HG02970 (cell line): Measurements from ENCODE around the gene SLC25A18.
"Not testable (repeated sequence)": the region's sequence is repeated elsewhere in the genome, so short reads cannot be mapped to it uniquely, and the experiment has no call there.

Source experiments
- ATAC-seq: cut with Tn5 transposase; IDR thresholded peaks from one replicate; pipeline ENCODE4 v1.9.1; 2021; ENCODE audit warnings: mild to moderate bottlenecking, moderate library complexity, moderate number of reproducible peaks; ENCODE audit not compliant: unreplicated experiment, low FRiP score

SLC25A18 gene, protein sequence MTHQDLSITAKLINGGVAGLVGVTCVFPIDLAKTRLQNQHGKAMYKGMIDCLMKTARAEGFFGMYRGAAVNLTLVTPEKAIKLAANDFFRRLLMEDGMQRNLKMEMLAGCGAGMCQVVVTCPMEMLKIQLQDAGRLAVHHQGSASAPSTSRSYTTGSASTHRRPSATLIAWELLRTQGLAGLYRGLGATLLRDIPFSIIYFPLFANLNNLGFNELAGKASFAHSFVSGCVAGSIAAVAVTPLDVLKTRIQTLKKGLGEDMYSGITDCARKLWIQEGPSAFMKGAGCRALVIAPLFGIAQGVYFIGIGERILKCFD

DNA sequence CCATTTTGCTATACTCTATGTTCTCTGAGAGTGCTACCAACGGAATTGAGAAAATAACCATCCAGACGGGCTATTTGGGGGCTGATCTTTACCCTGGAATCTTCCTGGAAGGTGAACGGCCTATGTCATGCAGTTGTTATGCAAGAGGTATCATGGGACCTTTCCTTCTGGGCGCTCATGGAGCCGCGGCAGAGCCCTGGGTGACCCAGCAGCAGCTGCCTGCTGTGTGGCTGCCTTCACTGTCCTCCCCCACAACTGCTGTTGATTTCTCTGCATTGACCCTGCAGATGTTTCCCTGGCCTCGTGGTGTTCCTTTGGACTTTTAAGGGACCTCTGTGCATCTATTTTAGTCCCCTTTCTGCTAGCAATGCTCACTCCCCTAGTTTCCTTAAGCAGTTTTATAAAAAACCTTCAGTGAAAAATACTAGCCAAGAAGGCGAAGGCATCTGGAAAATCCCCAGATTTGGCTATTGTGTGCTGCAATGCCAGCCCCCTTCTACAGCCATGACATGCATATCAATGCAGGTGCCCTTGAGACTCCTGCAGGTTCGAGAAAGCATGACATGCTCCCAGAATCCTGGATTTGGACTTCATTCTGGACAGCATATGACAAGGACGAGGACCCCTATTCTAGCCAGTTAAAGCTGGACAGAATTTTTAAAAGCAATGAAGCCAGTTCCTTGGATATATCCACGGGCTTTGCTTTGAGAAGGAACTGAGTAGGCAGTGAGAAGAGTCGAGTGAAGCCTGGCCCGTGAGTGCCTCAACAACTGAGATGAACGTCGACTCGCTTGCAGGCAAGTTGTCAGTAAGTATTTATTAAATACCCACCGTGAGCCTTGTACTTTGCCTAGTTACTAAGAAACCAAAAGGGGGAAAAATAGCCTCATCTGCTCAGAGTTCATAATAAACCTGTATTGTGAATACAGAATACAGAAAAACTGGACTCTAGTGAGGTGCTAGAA lies at the start of gene SLC25A18:
Gene SLC25A18, plus strand, starts transcription at position 593 of the 965 bp plus-strand sequence. CDS start 16,447 bp downstream, outside the sequence.
- ATAC-seq: no peak

DNA sequence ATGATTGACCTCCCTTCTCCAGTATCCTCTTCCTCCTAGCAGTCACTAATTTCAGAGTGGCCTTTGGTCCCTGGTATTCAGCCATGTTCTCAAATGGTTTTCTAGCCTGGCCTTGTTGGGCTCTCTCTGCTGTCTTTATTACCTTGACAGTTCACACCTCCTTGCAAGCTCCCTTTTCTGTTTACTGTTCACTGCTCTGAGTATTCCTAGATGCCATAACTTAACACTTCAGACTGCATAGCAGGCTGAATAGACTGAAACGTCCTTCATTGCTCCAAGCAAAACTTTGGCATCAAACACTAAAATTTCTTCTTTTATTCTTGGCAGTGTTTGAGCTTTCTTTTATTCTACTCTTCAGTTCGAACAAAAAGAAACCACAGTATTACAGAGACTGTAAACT lies 49.7 kb upstream of the SLC25A18 start:
- no peak for ATAC-seq

DNA sequence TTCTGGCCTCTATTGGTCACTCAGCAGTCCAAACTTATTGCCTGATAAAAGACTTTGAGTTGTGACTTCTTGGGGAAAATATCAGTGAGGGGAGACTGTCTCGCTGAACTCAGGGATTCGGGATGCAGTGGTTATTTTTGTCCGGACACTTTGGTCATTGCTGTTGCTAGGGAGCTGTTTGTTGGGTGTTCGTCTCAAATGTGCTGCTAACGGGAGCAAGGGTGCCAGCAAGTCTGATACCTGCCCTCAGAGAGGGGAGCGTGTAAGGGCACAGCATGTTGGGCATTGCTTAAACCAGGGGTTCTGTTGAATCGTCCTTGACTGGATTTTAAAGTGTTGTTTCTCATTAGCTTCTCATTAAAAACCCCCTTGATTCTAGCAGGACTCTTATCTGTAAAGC lies 49.2 kb upstream of the SLC25A18 start:
- ATAC-seq: no peak

DNA sequence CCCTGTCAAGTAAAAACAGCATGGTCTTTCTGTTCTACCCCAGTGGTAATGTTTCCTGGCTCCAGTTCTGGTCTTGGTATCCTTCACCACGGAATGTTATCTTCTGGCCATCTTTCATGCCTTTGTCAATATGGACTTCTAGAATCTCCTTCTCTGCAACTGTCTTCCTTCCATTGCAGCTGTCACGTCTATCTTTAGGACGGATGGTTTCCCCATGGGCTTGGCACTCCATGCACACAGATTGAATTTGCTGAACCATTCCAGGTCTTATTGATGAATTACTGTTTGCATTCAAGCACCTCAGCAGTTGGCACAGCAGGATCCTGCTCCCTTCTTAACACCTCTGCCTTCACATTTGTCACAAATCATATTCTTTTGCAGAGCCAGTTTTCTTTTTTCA lies 44.9 kb upstream of the SLC25A18 start:
- no peak for ATAC-seq

DNA sequence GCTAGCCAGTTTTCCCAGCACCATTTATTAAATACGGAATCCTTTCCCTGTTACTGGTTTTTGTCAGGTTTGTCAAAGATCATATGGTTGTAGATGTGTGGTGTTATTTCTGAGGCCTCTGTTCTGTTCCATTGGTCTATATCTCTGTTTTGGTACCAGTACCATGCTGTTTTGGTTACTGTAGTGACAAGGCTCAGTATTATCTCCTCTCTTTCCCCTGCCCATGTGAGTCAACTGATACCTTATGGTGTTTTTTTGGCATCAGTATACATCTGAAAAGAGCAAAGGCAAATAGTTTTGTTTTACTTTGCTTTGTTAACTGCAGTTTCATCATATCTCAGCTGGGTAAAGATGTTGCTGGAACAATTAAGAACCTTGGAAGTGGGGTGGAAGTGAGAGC lies 41.3 kb upstream of the SLC25A18 start:
- ATAC-seq: not testable (repeated sequence)

DNA sequence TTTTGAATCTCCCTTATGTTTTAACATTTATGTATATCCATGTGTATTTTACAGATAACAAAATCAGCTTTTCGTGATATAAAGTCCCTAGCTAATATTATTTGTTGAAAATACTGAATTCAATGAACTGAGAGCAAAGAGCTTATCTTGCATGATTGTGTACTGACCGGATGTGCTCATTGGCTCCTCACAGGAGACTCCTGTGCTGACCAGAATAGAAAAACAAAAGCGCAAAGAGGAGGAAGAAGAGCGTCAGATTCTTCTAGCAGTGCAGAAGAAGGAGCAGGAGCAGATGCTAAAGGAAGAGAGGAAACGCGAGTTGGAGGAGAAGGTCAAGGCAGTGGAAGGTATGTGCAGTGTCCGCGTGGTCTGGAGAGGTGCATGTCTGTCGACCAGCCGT lies 39.4 kb upstream of the SLC25A18 start:
- ATAC-seq: no peak

DNA sequence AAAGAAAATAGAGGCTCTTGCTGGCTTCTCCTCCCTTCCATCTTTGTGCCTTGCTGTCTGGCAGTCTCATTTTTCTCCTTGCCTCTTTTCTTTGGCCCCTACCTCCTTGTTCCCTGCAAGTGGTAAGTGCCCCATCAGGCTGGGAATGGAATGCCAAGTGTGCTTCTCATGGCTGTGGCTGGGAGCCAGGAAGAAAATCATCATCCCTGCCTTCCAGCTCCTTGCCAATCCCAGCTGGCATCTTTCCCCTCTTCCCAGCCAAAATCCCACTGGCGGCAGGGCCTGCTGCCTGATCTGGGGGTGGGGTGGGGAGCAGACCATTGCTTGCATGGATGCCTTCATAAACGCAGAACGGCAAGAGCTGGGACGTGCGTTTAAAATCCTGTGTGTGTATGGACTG lies 27.0 kb upstream of the SLC25A18 start:
- ATAC-seq: no peak

DNA sequence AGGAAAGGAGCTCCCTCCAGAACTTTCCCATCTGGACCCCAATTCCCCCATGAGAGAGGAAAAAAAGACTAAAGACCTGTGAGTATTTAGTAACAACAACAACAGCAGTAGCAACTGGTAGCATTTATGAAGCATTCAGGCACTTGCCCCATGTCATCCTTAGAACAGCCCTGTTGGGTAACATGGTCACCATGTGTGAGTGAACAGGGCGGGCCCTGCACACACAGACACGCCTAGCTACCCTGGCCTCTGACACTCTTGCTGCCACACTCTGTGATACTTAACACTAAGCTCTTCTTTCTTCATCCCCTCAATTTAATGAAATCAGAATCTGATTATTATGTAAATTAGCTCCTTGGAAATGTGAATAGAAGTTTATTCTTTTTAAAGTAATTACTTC lies 26.1 kb upstream of the SLC25A18 start:
- no peak for ATAC-seq

DNA sequence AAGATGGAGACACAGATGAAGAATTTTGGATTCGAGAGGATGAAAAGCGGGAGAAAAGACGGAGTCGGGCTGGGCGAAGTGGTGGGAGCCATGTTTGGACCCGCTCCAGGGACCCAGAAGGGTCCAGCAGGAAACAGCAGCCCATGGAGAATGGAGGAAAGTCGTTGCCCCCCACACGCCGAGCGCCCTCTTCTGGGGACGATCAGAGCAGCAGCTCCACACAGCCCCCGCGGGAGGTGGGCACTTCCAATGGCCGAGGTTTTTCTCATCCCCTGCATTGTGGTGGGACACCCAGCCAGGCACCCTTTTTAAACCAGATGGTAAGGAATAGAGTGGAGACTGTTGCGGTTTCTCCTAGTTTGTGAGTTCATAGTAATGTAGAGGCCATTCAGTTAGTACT lies 22.8 kb upstream of the SLC25A18 start:
- no peak for ATAC-seq

DNA sequence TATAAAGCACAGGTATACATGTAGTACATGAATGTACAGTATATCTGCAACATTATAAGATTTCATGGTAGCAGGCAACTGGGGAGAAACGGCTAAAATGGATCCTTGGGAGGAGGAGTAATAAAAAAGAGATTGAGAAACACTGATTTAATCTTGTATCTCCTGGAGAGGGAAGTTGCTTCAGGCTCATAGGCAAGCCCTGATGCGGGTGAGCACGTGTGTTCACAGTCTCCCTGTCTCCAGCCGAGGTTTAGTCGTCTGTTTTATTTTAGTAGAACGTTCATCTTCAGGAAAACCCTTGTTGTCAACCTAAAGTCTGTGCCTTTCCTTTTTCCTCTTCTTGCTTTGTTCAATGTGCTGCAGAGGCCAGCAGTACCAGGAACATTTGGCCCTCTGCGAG lies 21.8 kb upstream of the SLC25A18 start:
- no peak for ATAC-seq

DNA sequence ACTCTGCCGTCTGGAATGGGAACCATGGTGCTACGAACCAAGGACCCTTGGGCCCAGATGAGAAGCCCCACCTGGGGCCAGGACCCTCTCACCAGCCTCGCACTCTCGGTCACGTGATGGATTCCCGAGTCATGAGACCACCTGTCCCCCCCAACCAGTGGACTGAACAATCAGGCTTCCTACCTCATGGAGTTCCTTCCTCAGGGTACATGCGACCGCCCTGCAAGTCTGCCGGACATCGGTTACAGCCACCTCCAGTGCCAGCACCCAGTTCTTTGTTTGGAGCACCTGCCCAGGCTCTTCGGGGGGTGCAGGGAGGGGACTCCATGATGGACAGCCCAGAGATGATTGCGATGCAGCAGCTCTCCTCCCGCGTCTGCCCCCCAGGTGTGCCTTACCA lies 20.8 kb upstream of the SLC25A18 start:
- no peak for ATAC-seq

DNA sequence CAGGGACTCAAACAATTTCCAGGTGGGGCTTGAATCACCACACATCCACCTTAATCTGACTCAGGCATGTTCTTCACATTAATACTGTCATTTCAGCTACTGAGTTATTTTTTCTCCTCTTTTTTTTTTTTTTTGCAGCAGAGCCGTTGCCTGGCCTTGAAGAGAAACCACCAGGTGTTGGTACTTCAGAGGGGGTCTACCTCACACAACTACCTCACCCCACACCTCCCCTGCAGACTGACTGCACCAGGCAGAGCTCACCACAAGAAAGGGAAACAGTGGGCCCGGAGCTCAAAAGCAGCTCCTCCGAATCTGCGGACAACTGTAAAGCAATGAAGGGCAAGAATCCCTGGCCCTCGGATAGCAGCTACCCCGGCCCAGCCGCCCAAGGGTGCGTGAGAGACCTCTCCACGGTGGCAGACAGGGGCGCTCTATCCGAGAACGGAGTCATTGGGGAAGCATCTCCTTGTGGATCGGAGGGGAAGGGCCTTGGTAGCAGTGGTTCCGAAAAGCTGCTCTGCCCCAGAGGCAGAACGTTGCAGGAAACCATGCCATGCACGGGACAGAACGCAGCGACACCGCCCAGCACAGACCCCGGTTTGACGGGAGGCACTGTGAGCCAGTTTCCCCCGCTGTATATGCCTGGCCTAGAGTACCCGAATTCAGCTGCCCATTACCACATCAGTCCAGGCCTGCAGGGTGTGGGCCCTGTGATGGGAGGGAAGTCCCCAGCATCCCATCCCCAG lies 15.1 kb upstream of the SLC25A18 start:
- no peak for ATAC-seq

DNA sequence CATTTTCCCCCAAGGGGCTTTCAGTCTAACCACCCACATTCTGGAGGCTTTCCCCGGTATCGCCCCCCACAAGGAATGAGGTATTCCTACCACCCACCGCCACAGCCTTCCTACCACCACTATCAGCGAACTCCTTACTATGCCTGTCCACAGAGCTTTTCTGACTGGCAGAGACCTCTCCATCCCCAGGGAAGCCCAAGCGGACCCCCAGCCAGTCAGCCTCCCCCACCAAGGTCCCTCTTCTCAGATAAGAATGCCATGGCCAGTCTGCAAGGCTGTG lies 14.6 kb upstream of the SLC25A18 start:
- ATAC-seq: no peak

DNA sequence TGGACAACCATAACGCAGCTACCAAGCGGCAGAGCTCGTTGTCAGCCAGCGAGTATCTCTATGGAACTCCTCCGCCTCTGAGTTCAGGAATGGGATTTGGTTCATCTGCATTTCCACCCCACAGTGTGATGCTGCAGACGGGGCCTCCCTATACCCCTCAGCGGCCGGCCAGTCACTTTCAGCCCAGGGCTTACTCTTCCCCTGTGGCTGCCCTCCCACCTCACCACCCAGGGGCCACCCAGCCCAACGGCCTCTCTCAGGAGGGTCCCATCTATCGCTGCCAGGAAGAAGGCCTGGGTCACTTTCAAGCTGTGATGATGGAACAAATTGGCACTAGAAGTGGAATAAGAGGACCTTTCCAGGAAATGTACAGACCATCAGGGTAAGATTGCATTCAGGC lies 14.1 kb upstream of the SLC25A18 start:
- no peak for ATAC-seq

DNA sequence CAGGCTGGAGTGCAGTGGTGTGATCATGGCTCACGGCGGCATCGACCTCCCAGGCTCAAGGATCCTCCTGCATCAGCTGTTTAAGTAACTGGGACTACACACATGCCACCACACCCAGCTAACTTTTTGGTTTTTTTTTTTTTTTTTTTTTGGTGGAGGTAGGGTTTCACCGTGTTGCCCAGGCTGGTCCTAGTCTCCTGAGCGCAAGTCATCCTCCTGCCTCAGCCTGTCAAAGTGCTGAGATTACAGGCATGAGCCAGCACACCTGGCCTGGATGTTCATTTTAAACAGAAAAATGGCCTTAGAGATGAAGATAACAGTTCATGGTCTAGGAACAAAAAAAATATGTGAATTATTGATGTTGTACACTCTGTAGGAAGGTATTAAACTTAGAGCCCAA lies 13.6 kb upstream of the SLC25A18 start:
- no peak for ATAC-seq

DNA sequence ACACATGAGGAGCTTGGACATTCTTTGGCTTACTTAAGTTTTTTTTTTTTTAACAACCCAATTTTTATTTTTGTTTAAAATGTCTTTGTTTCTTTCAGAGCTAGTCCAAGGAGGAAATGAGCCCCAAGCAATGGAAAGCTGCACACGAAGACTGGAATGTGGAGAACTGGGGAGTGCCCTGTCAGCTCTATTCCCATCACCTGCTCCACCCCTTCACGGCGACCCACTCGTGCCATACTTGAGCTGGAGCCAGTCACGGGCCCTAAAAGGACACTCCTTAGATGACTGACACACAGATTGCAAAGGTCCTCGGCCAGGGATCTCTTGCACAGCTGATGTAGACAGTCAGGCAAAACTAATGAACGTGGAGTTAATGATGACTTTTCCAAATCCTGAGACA lies 10.6 kb upstream of the SLC25A18 start:
- ATAC-seq: no peak

DNA sequence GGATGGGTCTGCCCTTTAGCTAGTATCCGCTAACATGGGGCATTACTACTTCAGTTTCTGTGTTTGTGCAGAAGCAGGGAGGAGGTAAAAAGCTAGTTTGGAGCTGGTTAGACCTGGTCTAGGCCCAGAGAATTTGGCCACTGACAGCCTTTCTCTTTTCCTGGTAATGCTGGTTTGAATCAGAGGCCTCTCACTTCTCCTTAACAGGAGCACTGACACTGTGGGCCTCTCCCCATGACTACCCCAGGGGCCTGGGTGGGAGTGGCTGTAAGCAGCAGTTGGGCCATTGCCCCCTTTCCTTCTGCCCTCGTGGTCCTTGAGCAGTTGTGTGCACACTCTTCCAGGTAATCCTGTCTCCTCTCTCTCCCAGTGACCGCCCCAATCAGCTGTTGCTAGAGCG lies 8.5 kb upstream of the SLC25A18 start:
- no peak for ATAC-seq

DNA sequence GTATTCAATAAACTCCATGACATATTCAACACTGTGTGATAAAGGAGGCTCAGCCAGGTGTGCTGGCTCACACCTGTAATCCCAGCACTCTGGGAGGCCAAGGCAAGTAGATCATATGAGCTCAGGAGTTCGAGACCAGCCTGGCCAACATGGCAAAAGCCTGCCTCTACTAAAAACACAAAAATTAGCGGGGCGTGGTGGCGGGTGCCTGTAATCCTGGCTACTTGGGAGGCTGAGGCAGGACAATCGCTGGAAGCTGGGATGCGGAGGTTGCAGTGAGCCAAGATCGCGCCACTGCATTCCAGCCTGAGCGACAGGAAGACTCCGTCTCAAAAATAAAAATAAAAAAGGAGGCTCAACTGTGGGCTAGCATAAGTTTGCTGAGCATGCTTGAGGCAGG lies 4.1 kb upstream of the SLC25A18 start:
- ATAC-seq: no peak

DNA sequence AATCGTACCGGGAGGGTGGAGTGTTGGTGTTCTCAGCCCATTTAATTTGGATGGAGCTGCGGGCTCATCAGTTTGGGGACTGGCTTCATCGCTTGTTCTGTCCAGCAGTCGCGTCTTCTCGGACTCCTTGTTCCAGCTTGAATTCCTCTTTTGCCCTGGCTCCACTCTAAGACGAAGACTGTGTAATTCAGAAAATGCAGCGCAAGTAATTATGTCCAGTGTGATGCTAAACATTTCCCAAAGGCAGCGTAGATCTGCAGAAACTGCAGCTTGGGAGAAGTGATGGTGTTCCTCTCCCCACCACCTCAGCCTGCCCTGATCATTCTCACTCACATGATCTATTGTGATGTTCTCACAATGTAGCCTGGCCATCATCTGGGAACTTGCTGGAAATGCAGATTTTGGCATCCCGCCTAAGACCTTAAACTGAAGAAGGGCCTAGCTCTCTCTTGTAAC lies 666 bp downstream of the SLC25A18 start:
- no peak for ATAC-seq

DNA sequence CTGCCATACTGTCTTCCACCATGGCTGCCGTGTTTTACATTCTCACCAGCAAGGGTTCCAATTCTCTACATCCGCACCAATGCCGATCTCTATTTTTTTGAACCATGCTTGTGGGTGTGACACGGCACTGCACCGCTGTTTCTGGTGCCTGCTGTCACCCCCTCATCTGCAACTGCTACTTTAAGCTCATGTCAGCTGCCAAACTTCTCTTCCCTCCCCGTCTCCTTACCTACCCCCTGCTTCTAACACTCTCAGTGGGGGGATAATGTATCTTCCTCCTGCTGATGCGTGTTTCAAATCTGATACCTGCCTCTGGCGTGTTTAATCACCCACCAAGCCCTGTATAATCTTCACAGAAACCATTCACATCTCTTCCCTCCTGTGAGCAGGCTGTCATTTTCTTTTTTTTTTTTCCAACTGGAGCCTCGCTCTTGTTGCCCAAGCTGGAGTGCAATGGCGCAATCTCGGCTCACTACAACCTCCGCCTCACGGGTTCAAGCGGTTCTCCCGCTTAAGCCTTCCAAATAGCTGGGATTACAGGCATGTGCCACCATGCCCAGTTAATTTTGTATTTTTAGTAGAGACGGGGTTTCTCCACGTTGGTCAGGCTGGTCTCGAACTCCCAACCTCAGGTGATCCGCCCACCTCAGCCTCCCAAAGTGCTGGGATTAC lies 2.9 kb downstream of the SLC25A18 start:
- ATAC-seq: not testable (repeated sequence)

DNA sequence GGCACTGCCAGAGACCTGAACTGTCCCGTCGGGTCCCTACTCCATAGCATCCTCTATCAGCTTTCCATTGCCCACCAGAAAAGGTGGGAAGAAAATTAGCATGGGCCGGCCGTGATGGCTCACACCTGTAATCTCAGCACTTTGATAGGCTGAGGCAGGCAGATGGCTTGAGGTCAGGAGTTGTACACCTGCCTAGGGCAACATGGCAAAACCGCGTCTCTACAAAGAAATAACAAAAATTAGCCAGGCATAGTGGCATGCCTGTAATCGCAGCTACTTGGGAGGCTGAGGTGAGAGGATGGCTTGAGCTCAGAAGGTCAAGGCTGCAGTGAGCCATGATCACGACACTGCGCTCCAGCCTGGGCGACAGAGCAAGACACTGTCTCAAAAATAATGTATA lies 3.5 kb downstream of the SLC25A18 start:
- no peak for ATAC-seq
